Fibroblast of lung (primary cell): Measurements from ENCODE around the gene TC2N. TPM values are rescaled to one million over a fixed set of nuclear protein-coding genes. Genes with fewer than 3 reads are reported as not detected.

Source experiments
- DNase-seq, 2 donors: peaks; one replicate each; pipeline versions ENCODE4 v3.0.0 to v3.0.0-alpha.2; 2010; ENCODE audit warnings: low read depth in 2 of 2
- H2AFZ ChIP-seq: 2 replicates; pipeline ENCODE4 v1.5.1; 2012; ENCODE audit warnings: low read length, control low read depth, inconsistent platforms
- H3K27ac ChIP-seq: 2 replicates; pipeline ENCODE4 v1.5.1; 2011; ENCODE audit warnings: low read length, control low read depth; ENCODE audit not compliant: insufficient read depth
- H3K27me3 ChIP-seq: 2 replicates; pipeline ENCODE4 v1.5.1; 2011; ENCODE audit warnings: mild to moderate bottlenecking, low read length; ENCODE audit not compliant: control insufficient read depth, insufficient read depth
- H3K36me3 ChIP-seq: 2 replicates; pipeline ENCODE4 v1.5.1; 2011; ENCODE audit warnings: low read length; ENCODE audit not compliant: control insufficient read depth, insufficient read depth
- H3K4me1 ChIP-seq: 2 replicates; pipeline ENCODE4 v1.5.1; 2011; ENCODE audit warnings: low read length; ENCODE audit not compliant: control insufficient read depth, insufficient read depth; ENCODE audit errors: extremely low read depth
- H3K4me2 ChIP-seq: 2 replicates; pipeline ENCODE4 v1.5.1; 2011; ENCODE audit warnings: low read length, control low read depth; ENCODE audit not compliant: insufficient read depth; ENCODE audit errors: extremely low read depth
- H3K4me3 ChIP-seq, 4 experiments: fragments of 200-600 bp in 1 of 4; sonication (generic) in 1 of 4; replicated peaks in 1 of 4; 2 replicates each; pipeline ENCODE4 v1.5.1; 2011 to 2016; ENCODE audit warnings: low read length in 4 of 4, low read depth in 3 of 4, mild to moderate bottlenecking in 3 of 4, control low read depth in 2 of 4, inconsistent platforms in 1 of 4, mixed read lengths in 1 of 4; ENCODE audit not compliant: insufficient read depth in 1 of 4; ENCODE audit errors: control extremely low read depth in 1 of 4
- H3K79me2 ChIP-seq: 2 replicates; pipeline ENCODE4 v1.5.1; 2012; ENCODE audit warnings: mild to moderate bottlenecking, low read length, inconsistent platforms; ENCODE audit not compliant: control insufficient read depth, insufficient read depth
- H3K9ac ChIP-seq: 2 replicates; pipeline ENCODE4 v1.5.1; 2011; ENCODE audit warnings: mild to moderate bottlenecking, low read length, control low read depth; ENCODE audit not compliant: insufficient read depth
- H3K9me3 ChIP-seq: 2 replicates; pipeline ENCODE4 v1.5.1; 2012; ENCODE audit warnings: low read depth, low read length; ENCODE audit not compliant: control insufficient read depth, insufficient read depth
- H4K20me1 ChIP-seq: 2 replicates; pipeline ENCODE4 v1.5.1; 2011; ENCODE audit warnings: low read length; ENCODE audit not compliant: control insufficient read depth, insufficient read depth; ENCODE audit errors: extremely low read depth
- EZH2 ChIP-seq: IDR thresholded peaks from 2 replicates; pipeline ENCODE4 v1.5.1; 2012; ENCODE audit warnings: low read length, control low read depth, mild to moderate bottlenecking; ENCODE audit errors: missing control alignments
- polyA plus RNA-seq, 2 donors: library from polyadenylated mRNA; depleted of rRNA in 1 of 2; stranded (reverse) in 1 of 2; unstranded in 1 of 2; fragments of >200 nt; gene quantifications; 2 replicates each; pipeline ENCODE4 v1.2.1, GENCODE V29; 2011 to 2012; ENCODE audit warnings: missing spikeins in 1 of 2
- total RNA-seq: library from RNA; depleted of rRNA; stranded (reverse); fragments of >200 nt; gene quantifications from 2 replicates; pipeline ENCODE4 v1.2.1, GENCODE V29; 2014
- TF ChIP-seq, protein P1 (sequence below), 2 donors: IDR thresholded peaks in 1 of 2; conservative IDR thresholded peaks in 1 of 2; 1 replicate in 1 of 2; 2 replicates in 1 of 2; pipeline ENCODE4 v1.5.1; 2011 to 2012; ENCODE audit warnings: low read length in 2 of 2, control low read depth in 1 of 2, inconsistent platforms in 1 of 2, low read depth in 1 of 2, mild to moderate bottlenecking in 1 of 2

TC2N gene
- total and polyA plus RNA-seq, 2 donors (not counting 1 experiment from before 2014, with no cell fraction given), result 0.19 to 0.83 TPM

DNA sequence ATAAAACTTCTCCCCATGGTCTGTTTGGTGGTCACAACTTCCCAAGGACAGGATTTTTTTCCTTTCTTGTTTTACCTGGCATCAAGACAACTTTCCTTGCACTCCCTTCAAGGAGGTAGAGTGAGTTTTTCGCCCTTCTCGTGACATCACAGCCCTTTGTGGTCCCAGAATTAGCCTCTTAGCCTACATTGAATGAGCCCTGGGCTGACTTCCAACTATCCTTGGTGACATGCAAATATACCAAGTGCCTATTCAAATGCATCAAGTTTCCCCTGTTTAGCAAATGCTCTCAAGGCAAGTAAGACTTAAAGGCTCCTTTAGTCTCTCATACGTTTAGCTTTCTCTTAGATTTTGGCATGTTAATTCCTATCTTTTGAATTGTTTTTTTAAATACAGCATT, 36.6 kb downstream of the TC2N start:
- no peak for DNase-seq
- no peak for TF ChIP-seq EZH2
- TF ChIP-seq, protein P1, sequence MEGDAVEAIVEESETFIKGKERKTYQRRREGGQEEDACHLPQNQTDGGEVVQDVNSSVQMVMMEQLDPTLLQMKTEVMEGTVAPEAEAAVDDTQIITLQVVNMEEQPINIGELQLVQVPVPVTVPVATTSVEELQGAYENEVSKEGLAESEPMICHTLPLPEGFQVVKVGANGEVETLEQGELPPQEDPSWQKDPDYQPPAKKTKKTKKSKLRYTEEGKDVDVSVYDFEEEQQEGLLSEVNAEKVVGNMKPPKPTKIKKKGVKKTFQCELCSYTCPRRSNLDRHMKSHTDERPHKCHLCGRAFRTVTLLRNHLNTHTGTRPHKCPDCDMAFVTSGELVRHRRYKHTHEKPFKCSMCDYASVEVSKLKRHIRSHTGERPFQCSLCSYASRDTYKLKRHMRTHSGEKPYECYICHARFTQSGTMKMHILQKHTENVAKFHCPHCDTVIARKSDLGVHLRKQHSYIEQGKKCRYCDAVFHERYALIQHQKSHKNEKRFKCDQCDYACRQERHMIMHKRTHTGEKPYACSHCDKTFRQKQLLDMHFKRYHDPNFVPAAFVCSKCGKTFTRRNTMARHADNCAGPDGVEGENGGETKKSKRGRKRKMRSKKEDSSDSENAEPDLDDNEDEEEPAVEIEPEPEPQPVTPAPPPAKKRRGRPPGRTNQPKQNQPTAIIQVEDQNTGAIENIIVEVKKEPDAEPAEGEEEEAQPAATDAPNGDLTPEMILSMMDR (conservative IDR thresholded peaks at IDR 0.05 in 1 of 2, IDR thresholded peaks at IDR 0.05 in 1 of 2; ENCODE audit: low read depth in 1 of 2, low read length in 2 of 2), result no peak
- no peaks in the 10 kb centered on the region for H3K9me3 ChIP-seq

DNA sequence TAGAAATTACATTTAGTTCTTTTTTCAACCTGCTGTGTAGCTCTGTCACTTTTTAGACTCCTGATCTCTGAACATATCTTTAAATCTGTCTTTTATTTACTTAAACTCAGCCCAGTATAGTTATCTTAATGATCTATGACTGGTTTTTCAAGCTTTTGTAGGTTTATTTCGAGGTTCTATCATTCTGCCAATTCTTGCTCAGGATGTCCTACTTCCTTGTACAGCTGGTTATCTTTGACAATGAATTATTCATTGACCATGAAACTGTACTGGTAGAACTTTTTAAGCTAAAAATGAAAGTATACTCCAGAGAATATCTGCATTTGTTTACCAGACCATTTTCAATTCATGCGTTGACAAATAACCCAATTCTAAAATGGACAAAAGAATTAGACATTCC, 37.8 kb downstream of the TC2N start:
- Histone ChIP-seq H3K27me3 (peaks cover 5% of the 10 kb centered on the region), H3K9ac (no peak overlapping the region), H3K79me2 (no peaks in the 10 kb centered on the region), H3K4me2 (no peak overlapping the region), H3K4me3 (no peak overlapping the region), H3K4me1 (no peaks in the 10 kb centered on the region), H3K27ac (no peak overlapping the region), H2AFZ (no peak overlapping the region), H4K20me1 (no peaks in the 10 kb centered on the region), H3K9me3 (no peaks in the 10 kb centered on the region), H3K36me3 (no peaks in the 10 kb centered on the region)
- TF ChIP-seq EZH2, result no peak
- TF ChIP-seq, protein P1 (conservative IDR thresholded peaks at IDR 0.05 in 1 of 2, IDR thresholded peaks at IDR 0.05 in 1 of 2; ENCODE audit: low read depth in 1 of 2, low read length in 2 of 2), result no peak
- no peak for DNase-seq

More for the DNA sequence above, 36.6 kb downstream of the TC2N start:
- Histone ChIP-seq H3K79me2 (no peaks in the 10 kb centered on the region), H2AFZ (no peak overlapping the region), H3K36me3 (no peaks in the 10 kb centered on the region), H3K27me3 (peaks cover 13% of the 10 kb centered on the region), H3K9ac (no peak overlapping the region), H3K4me3 (no peak overlapping the region), H3K4me2 (no peak overlapping the region), H3K27ac (no peak overlapping the region), H4K20me1 (no peaks in the 10 kb centered on the region), H3K4me1 (no peaks in the 10 kb centered on the region)

DNA sequence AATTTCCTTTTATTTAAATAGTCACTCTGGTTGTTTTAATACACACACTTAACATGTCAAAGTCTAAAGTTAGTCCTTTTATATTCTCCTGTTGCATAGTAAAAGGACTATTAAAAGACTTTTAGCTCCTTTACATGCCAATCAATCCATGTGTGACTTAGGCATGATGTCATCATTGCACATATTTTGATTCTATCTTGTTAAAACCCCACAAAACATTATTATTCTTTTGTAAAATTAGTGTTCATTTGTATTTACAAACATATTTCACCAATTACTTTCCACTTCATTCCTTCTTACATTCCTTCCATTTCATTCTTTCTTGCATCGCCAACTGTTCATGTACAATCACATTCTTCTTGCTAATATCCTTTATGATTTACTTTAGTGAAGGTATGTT, 39.6 kb downstream of the TC2N start:
- Histone ChIP-seq H3K36me3 (no peaks in the 10 kb centered on the region), H4K20me1 (no peaks in the 10 kb centered on the region), H3K9me3 (no peaks in the 10 kb centered on the region), H3K79me2 (no peaks in the 10 kb centered on the region), H3K27ac (no peak overlapping the region), H3K27me3 (no peaks in the 10 kb centered on the region), H2AFZ (no peak overlapping the region), H3K4me2 (no peak overlapping the region), H3K4me3 (no peak overlapping the region), H3K4me1 (no peaks in the 10 kb centered on the region), H3K9ac (no peak overlapping the region)
- no peak for DNase-seq
- TF ChIP-seq, protein P1 (conservative IDR thresholded peaks at IDR 0.05 in 1 of 2, IDR thresholded peaks at IDR 0.05 in 1 of 2; ENCODE audit: low read depth in 1 of 2, low read length in 2 of 2), result no peak
- no peak for TF ChIP-seq EZH2
